Activated CD8-positive, alpha-beta memory T cell treated with anti-CD3 and anti-CD28 coated beads, Interleukin-2, amount 50 U/mL, for 1 hour (primary cell): ENCODE data around the gene SF3B3.
"Not testable (repeated sequence)": the region's sequence is repeated elsewhere in the genome, so short reads cannot be mapped to it uniquely, and the experiment has no call there.

Experiments used
- DNase-seq: peaks from one replicate; pipeline ENCODE4 v3.0.0-alpha.2; 2020; ENCODE audit errors: extremely low read depth

The SF3B3 gene

DNA sequence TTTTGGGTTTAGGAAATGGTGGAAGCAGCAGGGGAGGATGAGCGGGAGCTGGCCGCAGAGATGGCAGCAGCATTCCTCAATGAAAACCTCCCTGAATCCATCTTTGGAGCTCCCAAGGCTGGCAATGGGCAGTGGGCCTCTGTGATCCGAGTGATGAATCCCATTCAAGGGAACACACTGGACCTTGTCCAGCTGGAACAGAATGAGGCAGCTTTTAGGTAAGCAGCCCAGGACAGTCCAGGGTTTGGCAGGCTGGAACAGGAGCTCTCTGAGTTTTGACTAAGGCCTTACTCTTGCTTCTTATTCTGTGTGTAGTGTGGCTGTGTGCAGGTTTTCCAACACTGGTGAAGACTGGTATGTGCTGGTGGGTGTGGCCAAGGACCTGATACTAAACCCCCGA lies 41.4 kb downstream of the SF3B3 start:
- DNase-seq, result no peak

DNA sequence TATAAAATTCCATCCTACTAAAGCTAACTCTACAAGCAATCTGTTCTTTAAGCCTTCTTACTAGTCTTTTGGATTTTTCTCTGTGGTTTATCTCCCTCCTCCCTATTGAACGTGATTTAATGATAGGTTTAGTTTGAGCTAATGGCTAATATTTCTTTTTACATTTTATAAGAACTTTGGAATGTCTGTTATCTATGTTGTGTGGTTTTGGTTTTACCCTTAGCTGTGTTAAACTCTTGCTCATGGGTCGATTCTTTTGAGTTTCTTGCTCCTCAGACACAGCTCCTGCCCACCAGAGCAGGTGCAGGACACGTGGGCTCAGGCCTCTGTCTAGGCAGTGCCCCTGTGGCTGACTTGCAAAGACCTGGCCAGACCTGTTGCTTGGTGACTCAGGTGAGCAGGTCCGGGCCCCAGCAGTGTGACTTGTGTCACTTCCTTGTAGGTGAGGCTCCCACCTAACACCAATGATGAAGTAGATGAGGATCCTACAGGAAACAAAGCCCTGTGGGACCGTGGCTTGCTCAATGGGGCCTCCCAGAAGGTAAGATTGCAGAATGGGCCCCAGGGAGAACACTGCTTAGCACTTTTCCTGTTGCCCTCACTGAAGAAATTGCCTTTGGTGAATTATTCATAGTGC lies 45.1 kb downstream of the SF3B3 start:
- no peak for DNase-seq

DNA sequence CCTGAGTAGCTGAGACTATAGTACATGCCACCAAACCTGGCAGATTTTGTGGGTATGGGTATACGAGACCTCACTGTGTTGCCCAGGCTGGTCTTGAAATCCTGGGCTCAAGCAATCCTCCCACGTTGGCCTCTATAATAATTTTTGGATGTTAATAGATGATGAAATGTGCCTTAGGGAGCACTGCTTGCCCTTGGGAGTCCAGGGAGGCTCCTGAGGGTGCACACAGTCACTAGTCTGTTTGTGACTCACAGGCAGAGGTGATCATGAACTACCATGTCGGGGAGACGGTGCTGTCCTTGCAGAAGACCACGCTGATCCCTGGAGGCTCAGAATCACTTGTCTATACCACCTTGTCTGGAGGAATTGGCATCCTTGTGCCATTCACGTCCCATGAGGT lies 46.1 kb downstream of the SF3B3 start:
- DNase-seq, result no peak

DNA sequence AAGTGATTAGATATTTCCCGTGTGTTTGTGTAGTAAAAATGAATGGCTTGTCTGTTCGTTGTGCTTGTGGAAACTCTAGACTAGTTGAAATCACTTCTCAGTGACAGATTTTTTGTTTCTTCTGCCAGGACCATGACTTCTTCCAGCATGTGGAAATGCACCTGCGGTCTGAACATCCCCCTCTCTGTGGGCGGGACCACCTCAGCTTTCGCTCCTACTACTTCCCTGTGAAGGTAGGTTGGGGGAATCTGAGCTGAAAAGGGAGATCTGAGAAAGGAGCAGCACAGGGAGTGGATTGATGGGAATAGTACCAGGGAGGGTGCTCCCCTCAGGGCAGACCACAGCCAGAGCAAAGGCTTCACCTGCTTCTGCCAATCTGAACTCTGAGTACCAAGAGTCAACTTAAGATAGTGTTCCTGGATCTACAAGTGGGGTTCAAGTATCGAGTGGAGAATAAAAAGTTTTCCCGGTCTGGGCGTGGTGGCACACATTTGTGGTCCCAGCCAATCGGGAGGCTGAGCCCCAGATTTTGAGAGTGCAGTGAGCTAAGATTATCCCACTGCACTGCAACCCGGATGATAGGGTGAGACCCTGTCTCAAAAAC lies 47.5 kb downstream of the SF3B3 start:
- no peak for DNase-seq

DNA sequence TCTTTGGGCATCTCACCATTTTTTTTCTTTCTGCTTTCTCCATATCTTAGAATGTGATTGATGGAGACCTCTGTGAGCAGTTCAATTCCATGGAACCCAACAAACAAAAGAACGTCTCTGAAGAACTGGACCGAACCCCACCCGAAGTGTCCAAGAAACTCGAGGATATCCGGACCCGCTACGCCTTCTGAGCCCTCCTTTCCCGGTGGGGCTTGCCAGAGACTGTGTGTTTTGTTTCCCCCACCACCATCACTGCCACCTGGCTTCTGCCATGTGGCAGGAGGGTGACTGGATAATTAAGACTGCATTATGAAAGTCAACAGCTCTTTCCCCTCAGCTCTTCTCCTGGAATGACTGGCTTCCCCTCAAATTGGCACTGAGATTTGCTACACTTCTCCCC lies 48.0 kb downstream of the SF3B3 start:
- no peak for DNase-seq

DNA sequence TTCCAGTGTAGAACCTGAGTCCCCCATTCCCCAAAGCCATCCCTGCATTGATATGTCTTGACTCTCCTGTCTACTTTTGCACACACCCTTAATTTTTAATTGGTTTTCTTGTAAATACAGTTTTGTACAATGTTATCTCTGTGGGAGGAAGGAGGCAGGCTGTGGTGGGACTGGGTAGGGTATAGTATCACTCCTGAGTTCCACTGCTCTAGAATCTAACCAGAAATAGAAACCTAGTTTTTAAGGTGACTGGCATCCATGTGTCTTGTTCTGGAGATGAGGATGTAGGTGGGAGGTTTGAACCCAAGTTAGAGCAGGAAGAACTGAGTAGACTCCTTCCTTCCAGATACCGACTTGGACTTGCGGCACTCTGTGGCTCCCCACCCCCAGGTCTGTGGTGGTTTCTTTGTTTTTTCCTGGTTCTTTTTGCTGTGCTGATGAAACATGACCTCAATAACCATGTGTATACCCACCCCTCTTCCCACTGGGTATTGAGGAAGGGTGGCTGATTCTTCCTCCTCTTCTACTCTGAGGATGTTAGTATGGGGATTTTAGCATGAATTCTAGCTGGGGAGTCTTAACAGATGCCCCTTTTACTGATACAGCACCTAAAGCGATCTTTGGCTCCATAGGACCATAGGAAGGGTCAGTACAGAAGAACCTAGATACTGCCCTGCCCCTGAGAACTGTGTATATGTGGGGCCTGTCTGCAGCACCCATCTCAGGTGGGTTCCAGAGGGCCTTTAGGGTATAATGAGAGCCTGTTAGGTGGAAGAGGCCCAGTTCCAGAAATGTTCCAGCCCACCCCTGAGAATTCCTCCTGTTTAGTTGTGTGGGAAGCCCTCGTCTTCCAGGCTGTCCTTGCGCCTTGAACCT lies 48.7 kb downstream of the SF3B3 start:
- DNase-seq, result no peak

DNA sequence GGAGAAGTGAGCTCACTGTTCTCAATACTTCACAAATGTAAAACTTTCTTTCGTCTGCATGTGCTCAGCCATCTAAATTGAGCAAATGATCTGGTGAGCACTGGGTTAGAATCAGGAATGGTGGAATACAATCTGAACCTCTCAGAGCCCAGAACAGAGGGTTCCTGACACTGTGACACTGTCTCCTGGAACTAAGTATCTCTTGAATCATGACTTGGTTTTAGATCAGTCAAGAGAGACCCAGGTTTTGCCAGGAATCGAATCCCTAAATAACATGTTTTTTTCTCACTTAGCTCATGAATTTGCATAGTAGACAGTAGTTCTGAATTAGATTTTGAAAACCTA lies 49.3 kb downstream of the SF3B3 start:
- no peak for DNase-seq

DNA sequence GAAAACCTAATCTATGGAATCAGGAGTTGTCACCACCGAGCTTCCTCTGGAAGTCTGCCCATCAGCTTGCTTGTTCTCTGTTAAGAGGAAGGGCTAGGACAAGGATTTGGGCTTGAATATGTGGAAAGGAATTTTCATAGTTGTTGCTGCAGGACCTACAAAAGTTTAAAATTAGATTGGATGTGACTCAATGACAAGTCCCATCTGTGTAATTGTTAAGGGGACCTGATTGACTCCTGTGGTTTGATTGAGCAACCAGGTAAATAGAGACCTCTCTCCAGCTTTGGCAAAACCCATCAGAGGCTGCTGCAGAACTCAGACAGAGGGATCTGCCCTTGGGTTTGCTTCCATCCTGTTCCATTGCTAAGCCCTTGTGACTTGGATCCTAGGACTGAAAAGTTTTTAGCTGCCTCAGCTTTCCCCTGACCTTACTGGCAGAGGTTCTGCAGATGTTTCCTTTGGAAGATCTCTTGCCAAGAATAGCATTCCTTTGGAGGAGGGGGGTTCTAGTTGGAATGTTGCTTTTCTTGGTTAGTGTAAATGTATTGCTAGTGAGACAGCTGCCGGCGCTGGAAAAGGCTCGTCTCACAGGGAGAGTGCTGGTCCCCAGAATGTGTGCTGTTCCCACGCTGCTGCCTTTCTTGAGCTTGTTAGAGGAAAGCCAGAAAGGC lies 50.0 kb downstream of the SF3B3 start:
- no peak for DNase-seq

DNA sequence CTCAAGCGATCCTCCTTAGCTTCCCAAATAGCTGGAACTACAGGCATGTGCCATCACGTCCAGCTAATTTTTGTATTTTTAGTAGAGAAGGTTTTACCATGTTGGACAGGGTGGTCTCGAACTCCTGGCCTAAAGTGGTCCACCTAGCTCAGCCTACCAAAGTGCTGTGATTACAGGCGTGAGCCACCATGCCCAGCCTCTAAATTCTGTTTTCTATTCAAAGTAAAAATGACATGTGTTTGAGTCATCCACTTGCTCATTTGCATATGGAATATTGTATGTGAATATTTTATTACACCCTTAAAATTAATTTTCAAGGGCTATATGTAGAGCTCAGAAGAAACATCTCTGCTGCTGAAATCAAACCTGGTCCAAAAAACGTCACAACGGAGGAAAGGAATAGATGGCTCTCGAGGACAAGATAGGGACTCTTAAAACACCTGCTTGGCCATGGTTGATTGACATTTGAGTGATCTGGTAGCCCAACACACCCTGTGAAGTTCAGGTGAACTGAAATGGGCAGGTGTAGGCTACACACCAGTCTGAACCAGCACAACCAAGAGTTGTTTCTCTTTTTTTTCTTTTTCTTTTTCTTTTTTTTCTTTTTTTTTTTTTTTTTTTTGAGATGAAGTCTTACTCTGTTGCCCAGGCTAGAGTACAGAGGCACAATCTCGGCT lies 51.1 kb downstream of the SF3B3 start:
- DNase-seq, result no peak

DNA sequence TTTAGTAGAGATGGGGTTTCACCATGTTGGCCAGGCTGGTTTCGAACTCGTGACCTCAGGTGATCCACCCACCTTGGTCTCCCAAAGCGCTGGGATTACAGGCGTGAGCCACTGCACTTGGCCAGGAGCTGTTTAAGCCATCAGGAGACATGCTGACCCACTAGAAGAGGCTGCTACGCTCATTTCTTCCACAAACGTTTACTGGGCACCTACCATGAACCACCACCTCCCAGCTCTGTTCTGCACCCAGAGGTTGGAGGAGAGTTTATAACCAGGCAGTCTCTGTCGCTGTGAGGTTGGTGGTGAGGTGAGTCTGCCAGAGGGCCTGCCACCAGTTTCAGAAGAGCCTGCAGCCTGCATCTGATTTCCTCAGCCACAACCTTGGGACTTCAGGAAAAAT lies 51.8 kb downstream of the SF3B3 start:
- DNase-seq, result no peak

DNA sequence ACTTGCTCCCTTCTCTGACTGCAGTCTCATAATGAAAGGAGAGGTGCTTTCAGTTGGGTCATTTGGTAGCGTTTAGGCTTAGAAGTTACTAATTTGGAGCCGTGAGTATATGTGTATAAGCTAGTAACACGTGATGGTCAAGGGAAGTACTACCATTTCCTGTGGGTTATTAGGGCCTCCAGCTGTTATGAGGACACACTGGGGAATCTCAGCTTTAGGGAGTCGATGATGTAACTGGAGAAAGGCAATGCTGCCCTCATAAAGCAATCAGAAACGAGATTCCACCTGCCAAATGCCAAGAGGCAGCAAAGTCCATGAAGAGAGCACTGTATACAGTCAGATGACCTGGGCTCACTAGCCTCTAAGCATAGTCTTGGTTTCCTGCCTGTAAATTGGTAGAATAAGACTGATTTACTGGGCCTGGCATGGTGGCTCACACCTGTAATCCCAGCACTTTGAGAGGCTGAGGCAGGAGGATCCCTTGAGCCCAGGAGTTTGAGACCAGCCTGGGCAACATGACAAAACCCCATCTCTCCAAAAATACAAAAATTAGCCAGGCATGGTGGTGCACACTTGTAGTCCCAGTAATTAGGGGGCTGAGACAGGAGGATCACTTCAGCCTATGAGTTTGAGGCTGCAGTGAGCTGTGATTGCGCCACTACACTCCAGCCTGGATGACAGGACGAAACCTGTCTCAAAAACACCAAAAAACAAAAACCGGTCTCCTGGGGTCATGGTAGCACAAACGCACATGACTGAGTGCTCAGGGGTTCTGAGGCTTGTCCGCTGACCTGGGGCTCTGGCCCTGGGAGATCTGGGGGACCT lies 53.0 kb downstream of the SF3B3 start:
- DNase-seq, result no peak

DNA sequence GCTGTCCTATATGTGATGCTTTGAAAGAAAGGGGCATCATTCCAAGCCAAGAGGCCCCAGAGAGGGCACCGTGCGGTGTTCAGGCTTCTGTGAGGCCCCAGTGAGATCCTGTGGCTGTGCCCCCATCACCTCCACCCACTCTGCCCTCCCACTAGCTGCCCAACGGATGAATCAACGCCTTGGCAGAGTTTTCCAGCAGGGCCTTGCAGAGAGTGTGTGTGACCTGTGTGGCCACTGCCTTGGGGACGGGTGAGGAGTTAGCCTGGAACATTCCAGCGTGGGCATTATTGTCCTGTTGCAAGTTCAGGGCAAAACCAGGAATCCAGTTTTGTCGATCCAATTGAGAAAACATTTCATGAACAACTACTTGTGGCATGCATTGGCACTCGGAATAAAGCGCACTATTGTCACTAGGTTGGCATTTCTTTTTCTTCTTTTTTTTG lies 53.7 kb downstream of the SF3B3 start:
- DNase-seq, result no peak

DNA sequence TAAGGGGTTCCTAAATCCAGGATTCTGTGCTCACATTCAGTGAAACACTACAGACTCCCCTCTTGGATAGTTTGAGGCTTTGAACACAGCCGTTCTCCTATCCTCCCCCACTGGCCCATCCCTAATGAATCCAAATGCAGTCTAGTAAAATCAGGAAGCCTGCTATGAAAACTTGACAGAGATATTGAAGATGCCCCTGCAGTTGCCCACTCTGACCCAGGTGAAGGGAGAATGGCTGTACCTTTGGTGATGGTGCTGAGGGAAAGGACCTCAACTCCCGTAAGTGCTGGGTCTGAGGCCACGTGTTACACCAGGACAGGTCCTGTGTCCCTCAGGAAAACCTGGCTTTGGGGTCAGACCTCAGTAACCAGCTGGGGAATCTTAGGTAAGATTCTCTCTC lies 54.4 kb downstream of the SF3B3 start:
- DNase-seq, result no peak

DNA sequence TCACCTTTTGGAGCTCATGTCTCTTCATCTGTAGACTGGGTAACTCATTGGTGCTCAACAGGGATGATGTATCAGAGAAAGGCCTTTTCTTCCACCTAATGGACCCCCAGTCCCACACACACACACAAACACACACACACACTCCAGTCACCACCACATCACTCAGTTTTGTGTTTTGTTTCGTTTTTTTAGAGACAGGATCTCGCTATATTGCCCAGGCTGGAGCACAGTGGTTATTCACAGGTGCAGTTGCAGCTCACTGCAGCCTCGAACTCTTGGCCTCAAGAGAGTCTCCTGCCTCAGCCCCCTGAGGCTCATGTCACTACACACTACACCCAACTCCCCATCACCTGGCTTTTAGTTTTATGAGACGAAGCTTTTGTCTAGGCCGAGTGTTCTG lies 55.6 kb downstream of the SF3B3 start:
- DNase-seq, result no peak

DNA sequence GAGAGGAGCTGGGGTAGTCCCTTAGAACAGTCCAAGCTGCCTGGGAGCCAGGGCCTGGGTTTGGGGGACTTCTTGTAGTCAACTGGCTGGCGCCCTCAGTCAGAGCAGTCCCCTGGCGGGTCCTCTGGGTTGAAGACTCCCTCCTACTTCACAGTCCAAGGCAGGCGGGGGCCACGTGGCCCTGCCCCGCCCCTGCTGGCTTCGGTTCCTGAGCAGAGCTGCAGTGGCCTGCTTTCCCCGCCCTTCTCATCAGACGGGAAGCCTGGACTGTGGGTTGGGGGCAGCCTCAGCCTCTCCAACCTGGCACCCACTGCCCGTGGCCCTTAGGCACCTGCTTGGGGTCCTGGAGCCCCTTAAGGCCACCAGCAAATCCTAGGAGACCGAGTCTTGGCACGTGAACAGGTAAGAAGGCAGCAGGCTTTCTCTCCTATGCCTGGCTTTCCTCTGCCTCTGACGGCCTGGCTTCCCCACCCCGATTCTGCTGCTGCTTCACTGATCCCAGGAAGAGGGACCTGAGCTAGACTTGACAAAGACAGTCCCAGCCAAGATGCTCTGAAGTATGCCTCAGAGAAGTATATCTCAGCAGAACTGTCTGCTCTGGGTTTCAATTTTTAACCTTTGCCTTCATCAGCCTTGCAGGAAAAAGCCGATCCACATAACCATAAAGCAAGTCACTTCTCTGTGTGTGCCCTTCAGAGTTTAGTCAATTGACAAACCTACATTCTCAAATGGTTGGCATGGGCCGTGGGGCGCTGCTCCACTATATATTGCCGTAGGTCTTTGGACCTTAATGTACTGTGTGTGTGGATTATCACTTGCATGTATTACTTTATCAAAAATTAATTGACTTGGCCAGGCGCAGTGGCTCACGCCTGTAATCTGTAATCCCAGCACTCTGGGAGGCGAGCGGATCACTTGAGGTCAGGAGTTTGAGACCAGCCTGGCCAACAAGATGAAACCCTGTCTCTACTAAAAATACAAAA lies 56.3 kb downstream of the SF3B3 start:
- DNase-seq, result no peak

DNA sequence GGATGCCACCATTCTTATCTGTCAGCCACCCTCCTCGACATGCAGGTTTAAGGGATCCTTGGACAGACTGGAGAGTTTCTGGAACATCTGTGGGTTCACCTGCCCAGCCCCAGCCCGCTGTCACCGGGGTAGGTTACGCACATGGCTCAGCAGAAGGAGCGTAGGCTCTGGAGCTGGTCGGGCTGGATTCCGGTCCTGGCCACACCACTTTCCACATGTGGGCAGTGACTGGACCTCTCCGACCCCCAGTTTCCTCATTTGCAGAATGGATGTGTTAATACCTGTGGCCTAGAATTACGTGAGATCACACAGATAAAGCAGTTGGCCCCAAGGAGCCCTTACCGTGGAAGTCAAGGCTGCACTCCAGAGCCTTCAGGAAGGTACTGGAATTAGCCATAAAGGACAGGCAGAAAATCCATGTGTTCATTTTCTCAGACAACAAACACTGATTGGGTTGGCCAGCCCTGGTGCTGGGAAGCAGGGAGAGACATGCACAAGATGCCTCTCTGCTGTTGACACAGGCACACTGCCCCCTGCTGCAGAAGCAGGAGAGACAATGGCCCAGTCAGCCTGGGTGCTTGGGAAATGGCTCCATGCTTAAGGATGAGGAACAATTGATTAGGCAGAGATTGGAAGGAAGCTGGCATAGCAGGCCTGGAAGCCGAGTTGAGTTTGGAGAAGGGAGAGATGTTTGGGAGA lies 58.8 kb downstream of the SF3B3 start:
- no peak for DNase-seq

DNA sequence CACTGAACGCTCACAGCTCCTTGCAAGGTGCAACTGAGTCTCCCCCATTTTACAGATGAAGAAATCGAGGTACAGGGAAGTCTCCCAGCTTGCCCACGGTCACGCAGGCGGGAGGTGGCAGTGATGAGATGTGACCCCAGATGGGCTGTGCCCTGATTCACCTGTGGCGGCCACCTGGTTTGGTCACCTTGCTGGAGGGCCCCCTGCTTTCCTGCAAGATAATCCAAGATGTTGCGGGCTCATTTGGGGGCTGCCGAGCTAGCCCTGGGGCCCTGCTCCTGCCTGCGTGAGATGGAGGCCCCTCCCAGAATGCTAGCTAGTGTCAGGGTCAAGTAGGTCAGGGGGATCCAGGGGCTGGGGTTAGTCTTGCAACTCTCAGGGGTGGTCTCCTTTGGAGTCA lies 63.1 kb downstream of the SF3B3 start:
- DNase-seq, result no peak

DNA sequence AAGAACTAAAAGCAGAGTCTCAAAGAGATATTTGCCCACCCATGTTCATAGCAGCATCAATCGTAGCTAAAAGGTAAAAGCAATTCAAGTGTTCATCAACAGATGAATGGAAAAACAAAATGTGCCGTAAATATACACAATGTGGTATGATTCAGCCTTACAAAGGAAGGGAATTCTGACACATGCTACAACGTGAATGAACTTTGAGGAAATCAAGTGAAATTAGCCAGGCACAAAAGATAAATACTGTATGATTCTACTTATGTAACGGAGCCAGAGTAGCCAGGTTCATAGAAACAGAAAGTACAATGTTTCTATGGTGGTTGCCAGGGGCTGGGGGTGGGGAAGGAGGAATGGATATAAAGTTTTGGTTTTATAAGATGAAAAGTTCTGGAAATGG lies 64.9 kb downstream of the SF3B3 start:
- no peak for DNase-seq

DNA sequence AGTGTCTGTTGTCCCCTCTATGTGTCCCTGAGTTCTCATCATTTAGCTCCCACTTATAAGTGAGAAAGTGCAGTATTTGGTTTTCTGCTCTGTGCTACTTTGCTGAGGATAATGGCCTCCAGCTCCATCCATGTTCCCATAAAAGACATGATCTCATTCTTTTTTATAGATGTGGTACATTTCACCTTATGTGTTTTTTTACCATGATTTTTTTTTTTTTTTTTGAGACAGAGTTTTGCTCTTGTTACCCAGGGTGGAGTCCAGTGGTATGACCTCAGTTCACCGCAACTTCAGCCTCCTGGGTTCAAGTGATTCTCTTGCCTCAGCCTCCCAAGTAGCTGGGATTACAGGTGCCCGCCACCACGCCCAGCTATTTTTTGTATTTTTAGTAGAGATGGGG lies 65.8 kb downstream of the SF3B3 start:
- not testable (repeated sequence) for DNase-seq
